WI38 (cell line): Measurements from ENCODE around the gene TLE2.

Experiments
- H3K4me3 ChIP-seq: 2 replicates; pipeline ENCODE4 v1.5.1; 2011; ENCODE audit warnings: low read depth, mild to moderate bottlenecking, control low read depth, low read length
- TF ChIP-seq, protein P1 (sequence below): IDR thresholded peaks from 2 replicates; pipeline ENCODE4 v1.5.1; 2012; ENCODE audit warnings: low read depth, mild to moderate bottlenecking, control low read depth, low read length

TLE2 gene

DNA sequence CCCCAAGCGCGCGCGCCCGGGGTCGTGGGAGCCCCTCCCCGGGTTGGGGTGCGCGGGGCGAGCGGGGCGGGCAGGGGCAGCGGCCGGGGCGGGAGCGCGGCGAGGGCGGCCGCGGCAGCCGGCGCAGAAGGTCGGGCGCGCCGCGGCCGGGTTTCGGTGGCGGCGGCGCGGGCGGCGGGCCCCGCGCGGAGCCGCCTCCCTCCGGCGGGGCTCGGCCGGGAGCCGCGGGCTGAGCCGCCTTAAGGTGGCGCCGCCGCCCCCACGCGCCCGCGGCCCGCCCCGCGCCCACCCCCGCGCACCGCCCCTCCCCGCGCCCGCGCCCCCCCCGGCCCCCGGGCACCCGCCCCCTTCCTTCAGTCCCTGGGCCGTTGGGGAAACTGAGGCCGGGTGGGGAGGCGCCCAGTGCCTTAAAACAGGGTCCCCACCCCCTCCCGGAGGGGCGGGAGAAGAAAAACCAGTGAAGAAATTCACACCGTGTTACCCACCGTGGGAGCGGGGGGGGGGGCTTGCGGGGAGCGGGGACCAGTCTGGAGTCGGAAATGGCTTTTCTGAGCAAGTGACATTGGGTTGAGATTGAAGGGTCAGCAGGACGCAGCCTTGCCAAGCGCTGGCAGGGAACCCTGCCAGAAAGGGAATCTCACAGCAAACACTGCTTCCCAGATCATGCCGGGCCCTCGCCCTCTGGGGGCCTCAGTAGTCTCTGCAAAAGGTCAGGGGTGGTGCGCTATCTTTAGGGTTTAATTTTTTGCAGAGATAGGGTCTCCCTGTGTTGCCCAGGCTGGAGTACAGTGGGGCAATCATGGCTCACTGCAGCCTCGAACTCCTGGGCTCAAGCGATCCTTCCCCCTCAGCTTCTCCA is at the start of gene TLE2:
Gene TLE2 (minus strand): TSS at position 216 of the 859 bp plus-strand sequence. CDS start 376 bp downstream, outside the sequence.
- peak within 1 kb of the TSS; percentile 39 for H3K4me3 ChIP-seq
- TF ChIP-seq, protein P1, sequence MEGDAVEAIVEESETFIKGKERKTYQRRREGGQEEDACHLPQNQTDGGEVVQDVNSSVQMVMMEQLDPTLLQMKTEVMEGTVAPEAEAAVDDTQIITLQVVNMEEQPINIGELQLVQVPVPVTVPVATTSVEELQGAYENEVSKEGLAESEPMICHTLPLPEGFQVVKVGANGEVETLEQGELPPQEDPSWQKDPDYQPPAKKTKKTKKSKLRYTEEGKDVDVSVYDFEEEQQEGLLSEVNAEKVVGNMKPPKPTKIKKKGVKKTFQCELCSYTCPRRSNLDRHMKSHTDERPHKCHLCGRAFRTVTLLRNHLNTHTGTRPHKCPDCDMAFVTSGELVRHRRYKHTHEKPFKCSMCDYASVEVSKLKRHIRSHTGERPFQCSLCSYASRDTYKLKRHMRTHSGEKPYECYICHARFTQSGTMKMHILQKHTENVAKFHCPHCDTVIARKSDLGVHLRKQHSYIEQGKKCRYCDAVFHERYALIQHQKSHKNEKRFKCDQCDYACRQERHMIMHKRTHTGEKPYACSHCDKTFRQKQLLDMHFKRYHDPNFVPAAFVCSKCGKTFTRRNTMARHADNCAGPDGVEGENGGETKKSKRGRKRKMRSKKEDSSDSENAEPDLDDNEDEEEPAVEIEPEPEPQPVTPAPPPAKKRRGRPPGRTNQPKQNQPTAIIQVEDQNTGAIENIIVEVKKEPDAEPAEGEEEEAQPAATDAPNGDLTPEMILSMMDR, result no peak

DNA sequence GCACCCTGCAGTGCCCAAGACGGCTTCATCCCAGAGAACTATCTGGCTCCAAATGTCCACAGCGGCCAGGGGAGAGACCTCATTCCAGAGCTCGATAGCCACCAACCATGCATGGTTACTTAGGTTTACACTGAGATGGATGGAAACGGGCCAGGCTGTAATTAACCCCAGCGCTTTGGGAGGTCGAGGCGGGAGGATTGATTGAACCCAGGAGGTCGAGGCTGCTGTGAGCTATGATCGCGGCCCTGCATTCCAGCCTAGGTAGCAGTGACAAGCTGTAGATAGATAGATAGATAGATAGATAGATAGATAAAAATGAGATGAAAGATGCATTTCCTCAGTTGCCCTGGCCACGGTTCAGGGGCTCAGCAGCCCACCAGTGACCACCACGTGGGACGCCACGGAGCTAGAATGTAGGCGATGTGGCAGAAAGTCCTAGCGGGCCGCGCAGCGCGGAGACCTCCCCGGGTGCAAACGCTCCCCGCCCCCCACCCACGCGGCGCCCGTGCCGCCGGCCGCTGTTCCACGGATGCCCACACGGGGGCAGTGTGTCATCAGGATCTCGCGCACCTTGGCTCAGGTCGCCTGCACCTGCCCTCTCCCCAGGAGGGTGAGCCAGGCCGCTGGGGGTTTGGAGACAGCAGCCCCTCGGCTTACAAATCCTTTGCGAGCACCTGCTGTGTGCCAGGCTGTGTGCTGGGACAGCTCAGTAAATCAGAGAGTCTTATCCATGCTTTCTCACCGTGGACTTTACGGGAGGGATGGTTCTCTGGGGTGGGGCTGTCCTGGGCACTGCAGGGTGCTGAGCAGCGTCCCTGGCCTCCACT is 46.7 kb upstream of the TLE2 start:
- no peak overlapping the region for H3K4me3 ChIP-seq
- TF ChIP-seq, protein P1, result peak; percentile 86

DNA sequence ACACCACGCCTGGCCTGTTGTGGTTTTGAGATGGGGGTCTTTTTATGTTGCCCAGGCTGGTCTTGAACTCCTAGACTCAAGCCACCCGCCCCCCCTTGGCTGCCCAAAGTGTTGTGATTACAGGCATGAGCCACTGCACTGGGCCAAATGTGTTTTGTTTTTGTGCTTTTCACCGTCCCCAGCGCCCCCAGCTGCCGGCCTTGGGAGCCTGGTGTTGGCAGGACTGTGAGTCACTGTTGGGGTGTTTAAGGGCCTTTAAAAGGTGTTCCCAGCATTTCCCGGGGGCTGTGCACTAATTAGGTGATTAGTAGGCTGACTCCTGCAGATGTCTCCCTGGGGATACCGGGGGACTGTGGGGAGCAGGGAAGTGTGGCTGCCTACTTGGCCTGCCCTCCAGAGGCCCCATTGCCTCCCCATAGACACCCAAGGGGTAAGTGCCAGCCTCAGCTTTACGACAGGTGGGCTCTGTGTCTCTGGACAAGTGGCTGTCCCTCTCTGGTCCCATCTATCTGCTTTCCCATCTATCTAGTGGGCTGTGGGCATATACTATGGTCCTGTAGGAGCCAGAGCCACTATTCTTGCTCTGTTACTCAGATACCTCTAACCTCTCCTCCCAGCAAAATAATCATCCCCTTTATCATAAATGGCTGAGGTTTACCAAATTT is 45.0 kb upstream of the TLE2 start:
- TF ChIP-seq, protein P1, result no peak
- H3K4me3 ChIP-seq, result no peak overlapping the region

DNA sequence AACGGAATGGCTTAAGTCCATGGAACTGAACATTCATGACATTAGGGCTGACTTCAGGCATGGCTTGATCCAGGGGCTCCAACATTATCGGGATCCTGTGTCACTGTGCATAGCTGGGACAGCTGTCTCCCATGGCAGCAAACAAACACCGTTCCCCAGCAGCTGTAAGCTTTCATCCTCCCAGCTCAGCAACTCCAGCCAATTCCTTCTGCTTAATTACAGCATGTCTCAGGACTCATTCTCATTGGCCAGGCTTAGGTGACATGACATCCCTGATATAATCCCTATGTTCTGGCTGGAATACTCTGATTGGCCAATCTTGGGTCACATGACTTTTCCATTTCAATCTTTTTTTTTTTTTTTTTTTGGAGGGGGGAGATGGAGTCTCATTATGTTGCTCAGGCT is 44.1 kb upstream of the TLE2 start:
- no peak overlapping the region for H3K4me3 ChIP-seq
- TF ChIP-seq, protein P1, result no peak

DNA sequence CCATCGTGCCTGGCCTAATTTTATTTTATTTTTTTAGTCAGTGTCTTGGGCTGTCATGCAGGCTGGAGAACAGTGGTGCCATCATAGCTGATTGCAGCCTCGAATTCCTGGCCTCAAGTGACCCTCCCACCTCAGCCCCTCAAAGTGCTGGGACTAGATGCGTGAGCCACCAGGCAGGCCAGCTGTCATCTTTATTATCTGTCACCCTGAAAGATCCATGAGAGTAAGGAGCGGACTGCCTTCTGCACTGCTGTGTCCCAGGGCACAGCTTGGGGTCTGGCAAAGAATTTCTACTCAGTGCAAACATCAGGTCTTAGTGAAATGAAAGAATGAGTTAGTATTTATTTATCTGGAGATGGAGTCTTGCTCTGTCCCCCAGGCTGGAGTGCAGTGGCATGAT is 42.7 kb upstream of the TLE2 start:
- TF ChIP-seq, protein P1, result no peak
- H3K4me3 ChIP-seq, result no peak overlapping the region

DNA sequence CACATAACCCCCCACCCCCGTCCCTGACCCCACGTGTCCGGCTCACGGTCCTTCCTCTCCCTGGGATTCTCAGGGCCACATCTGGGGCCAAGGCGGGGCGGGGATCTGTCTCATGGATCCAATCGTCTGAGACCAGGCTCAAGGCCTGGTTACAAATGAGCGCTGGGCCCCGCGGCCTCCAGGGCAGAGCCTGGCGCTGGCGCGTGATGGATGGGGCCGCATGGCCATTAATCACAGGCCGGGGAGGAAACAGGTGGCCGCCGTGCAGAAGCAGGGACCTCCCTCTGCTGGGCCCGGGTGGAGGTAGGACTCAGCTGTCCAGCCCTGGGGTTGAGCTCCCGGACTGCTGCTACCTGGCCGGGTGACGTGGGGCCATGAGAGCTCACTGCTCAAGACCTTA is 39.0 kb upstream of the TLE2 start:
- no peak overlapping the region for H3K4me3 ChIP-seq
- TF ChIP-seq, protein P1, result no peak

DNA sequence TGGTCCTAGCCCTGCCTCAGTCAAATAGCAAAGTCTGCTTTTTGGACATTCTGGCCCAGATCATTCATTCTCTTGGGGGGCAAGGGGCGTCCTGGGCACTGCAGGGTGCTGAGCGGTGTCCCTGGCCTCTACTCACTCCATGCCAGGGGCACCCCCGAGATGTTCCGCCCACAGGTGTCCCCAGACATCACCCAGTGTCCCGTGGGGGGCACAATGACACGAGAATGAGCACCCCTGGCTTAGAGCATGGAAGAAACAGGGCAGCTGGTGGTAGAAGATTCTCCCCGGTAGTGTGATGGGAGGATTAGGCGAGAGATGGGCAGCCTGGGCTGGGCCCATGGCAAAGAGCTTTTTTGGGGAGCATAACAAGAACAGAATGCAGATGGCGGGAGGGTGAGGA is 38.5 kb upstream of the TLE2 start:
- TF ChIP-seq, protein P1, result no peak
- no peak overlapping the region for H3K4me3 ChIP-seq
